Measurements from ENCODE around the gene NPSR1.
"Not testable (repeated sequence)": the region's sequence is repeated elsewhere in the genome, so short reads cannot be mapped to it uniquely, and the experiment has no call there.

The NPSR1 gene

GRCh38 chr7:34807548-34808340, 149.7 kb downstream of the NPSR1 start:
- H3K27ac ChIP-seq = no peak overlapping the region
- ChIA-PET CTCF (interaction anchor here (0.6 kb wide), 1 partner anchor 96 kb away, joined by 4 read pairs; no protein-coding TSS in a partner anchor), POLR2A (ENCODE audit: low non-redundant PET) (no interaction called here)
- TF ChIP-seq, protein P1, sequence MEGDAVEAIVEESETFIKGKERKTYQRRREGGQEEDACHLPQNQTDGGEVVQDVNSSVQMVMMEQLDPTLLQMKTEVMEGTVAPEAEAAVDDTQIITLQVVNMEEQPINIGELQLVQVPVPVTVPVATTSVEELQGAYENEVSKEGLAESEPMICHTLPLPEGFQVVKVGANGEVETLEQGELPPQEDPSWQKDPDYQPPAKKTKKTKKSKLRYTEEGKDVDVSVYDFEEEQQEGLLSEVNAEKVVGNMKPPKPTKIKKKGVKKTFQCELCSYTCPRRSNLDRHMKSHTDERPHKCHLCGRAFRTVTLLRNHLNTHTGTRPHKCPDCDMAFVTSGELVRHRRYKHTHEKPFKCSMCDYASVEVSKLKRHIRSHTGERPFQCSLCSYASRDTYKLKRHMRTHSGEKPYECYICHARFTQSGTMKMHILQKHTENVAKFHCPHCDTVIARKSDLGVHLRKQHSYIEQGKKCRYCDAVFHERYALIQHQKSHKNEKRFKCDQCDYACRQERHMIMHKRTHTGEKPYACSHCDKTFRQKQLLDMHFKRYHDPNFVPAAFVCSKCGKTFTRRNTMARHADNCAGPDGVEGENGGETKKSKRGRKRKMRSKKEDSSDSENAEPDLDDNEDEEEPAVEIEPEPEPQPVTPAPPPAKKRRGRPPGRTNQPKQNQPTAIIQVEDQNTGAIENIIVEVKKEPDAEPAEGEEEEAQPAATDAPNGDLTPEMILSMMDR (conservative IDR thresholded peaks at IDR 0.05; ENCODE audit: low read depth) = no peak
- DNase-seq (ENCODE audit: low spot score) = no peak

DNA sequence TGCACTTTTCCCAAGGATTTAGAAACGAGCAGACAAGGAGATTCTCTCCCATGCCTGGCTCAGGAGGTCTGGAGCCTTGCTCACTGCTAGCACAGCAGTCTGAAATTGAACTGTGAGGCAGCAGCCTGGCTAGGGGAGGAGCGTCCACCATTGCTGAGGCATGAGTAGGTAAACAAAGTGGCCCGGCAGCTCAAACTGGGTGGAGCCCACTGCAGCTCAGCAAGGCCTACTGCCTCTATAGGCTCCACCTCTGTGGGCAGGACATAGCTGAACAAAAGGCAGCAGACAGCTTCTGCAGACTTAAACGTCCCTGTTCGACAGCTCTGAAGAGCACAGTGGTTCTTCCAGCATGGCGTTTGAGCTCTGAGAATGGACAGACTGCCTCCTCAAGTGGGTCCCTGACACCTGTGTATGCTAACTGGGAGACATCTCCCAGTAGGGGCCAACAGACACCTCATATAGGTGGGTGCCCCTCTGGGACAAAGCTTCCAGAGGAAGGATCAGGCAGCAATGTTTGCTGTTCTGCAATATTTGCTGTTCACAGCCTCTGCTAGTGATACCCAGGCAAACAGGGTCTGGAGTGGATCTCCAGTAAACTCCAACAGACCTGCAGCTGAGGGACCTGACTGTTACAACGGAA, 156.3 kb downstream of the NPSR1 start:
- H3K27ac ChIP-seq; DNase-seq (ENCODE audit: low spot score); POLR2A ChIA-PET (ENCODE audit: low non-redundant PET): not testable (repeated sequence)
- CTCF ChIA-PET = interaction anchor here (0.6 to 0.8 kb wide), 2 partner anchors 10 to 157 kb away, joined by 3 to 5 read pairs; no protein-coding TSS in a partner anchor

- no peak for DNase-seq (ENCODE audit: low spot score)
- ChIA-PET CTCF (no interaction called here), POLR2A (ENCODE audit: low non-redundant PET) (no interaction called here)
Measured at GRCh38 chr7:34821932-34822558, 164.0 kb downstream of the NPSR1 start.

DNA sequence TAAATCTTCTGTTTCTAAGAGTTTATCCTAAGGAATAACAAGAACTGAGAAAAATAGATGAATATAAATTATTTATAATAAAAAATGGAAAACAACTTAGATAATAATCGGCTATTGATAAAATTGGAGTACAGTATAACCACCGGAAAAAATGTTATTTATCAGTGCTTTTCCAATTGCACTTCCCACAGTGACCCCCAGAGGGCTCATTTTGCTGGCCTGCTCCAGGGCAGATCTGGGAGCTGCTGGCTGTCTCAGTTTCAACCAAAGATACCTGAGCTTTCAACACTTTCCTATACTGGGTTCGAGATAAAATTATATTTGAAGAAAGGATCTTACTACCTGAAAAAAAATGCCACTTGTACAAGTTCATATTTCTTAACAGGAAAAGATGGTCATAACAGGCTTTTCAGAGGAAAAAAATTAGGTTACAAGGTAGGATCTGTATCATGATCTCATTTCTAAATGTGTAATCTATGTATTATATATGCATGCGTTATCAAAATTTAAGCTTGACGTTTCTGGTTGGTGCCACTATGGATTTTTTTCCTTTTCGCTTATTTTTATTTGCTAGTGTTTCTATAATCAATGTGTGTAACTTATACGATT, 165.7 kb downstream of the NPSR1 start:
- ChIA-PET POLR2A (ENCODE audit: low non-redundant PET) (no interaction called here), CTCF (interaction anchor here (0.6 to 1.2 kb wide), 13 partner anchors 27 to 1977 kb away, joined by 3 to 4 read pairs (median 3); no protein-coding TSS in a partner anchor)
- peak; percentile 74 for DNase-seq (ENCODE audit: low spot score)
- no peak overlapping the region for H3K27ac ChIP-seq
- TF ChIP-seq, protein P1 (conservative IDR thresholded peaks at IDR 0.05; ENCODE audit: low read depth) = peak; percentile 95

More at GRCh38 chr7:34821932-34822558, 164.0 kb downstream of the NPSR1 start:
- TF ChIP-seq, protein P1 (conservative IDR thresholded peaks at IDR 0.05; ENCODE audit: low read depth) = no peak
- H3K27ac ChIP-seq = no peak overlapping the region

DNA sequence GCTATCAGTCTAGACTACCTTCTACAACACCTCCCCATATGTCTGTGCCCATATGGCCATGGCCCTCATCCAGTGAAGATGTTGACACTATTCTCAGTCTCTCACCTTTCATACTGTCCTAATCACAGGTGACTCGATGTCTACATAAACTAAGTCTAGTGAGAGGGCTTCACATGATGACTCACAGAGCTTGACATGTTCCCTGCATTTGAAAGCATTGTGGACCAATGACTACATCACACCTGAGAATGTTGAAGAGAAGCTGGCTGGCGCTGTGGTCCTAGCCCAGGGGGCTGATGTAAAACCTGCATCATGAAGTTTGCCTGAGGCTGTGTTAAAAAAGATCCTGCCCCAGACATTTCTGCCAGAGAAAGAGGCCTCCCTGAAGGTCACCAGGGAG, 167.2 kb downstream of the NPSR1 start:
- DNase-seq (ENCODE audit: low spot score) = no peak
- CTCF ChIA-PET = interaction anchor here (1.0 kb wide), 1 partner anchor 11 kb away, joined by 3 read pairs; no protein-coding TSS in a partner anchor

DNA sequence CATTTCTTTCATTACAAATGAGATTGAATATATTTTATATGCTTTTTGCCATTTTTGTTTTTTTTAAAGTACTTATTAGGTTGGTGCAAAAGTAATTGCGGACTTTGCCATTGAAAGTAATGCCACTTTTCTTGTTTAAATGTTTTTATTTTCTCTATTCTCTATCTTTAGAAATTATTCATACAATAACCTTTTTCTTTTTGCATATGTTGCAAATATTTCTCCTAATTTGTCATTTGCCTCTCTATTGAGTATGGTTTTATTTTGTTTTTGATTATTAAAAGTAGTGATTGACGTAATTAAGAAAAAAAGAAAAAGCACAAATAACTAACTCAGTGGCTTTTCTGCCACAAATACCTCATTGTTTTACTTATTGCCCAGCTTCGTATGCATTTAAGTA, 172.4 kb downstream of the NPSR1 start:
- ChIA-PET POLR2A (ENCODE audit: low non-redundant PET) (no interaction called here), CTCF (no interaction called here)
- TF ChIP-seq, protein P1 (conservative IDR thresholded peaks at IDR 0.05; ENCODE audit: low read depth) = no peak
- no peak overlapping the region for H3K27ac ChIP-seq
- no peak for DNase-seq (ENCODE audit: low spot score)

More for the DNA sequence above, 167.2 kb downstream of the NPSR1 start:
- POLR2A ChIA-PET (ENCODE audit: low non-redundant PET) = no interaction called here
- TF ChIP-seq, protein P1 (conservative IDR thresholded peaks at IDR 0.05; ENCODE audit: low read depth) = no peak
- H3K27ac ChIP-seq = no peak overlapping the region
